Brain pericyte (primary cell): ENCODE results near the gene SRP14.

Experiments used
- DNase-seq: peaks from one replicate; pipeline ENCODE4 v3.0.0-alpha.2; 2012; ENCODE audit warnings: low read depth, low spot score

SRP14 gene

DNA sequence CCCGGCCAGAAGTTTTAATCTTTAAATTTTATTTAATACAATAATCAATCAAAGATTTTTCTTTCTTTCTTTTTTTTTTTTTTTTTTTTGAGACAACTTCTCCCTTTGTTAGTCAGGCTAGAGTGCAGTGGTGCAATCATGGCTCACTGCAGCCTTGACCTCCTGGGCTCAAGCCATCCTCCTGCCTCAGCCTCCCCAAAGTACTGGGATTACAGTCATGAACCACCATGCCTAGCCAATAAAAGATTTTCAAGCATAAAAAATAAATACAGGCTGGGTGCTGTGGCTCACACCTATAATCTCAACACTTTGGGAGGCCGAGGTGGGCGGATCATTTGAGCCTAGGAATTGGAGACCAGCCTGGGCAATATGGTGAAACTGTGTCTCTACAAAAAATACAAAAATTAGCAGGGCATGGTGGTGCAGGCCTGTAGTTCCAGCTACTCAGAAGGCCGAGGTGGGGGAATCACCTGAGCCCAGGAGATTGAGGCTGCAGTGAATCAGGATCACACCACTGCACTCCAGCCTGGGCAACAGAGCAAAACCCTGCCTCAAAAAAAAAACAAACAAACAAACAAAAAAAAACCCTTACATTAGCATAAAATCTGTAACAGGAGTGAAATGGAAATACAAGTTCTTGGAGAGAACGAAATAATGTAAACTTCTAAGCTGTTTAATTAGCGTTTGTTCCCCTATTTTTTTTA, 29.1 kb upstream of the SRP14 start:
- DNase-seq = no peak

GRCh38 chr15:40066589-40066988, 27.6 kb upstream of the SRP14 start:
- DNase-seq = no peak

DNA sequence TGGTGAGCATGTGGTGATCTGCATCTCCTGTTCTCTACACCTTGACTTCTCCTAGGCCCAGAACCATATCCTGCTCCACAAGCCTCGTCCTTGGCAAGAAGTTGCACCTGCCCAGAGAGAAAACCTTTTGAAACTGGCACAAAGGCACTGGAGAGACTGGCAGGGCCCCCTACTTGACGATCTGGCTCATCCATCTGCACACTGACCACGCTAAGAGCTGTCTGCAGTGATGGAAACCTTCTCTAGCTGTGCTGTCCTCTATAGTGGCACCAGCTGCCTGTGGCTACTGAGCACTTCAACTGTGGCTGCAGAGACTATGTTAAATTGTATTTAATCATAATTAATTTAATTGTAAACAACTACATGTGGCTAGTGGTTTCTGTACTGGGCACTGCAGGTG, 26.2 kb upstream of the SRP14 start:
- DNase-seq = no peak

- DNase-seq = peak; percentile 94
These were observed 25.4 kb upstream of the SRP14 start for GRCh38 chr15:40064231-40064894.

GRCh38 chr15:40063563-40064011, 24.6 kb upstream of the SRP14 start:
- DNase-seq = no peak

- DNase-seq = no peak
These were observed 24.0 kb upstream of the SRP14 start for GRCh38 chr15:40062816-40063562.

DNA sequence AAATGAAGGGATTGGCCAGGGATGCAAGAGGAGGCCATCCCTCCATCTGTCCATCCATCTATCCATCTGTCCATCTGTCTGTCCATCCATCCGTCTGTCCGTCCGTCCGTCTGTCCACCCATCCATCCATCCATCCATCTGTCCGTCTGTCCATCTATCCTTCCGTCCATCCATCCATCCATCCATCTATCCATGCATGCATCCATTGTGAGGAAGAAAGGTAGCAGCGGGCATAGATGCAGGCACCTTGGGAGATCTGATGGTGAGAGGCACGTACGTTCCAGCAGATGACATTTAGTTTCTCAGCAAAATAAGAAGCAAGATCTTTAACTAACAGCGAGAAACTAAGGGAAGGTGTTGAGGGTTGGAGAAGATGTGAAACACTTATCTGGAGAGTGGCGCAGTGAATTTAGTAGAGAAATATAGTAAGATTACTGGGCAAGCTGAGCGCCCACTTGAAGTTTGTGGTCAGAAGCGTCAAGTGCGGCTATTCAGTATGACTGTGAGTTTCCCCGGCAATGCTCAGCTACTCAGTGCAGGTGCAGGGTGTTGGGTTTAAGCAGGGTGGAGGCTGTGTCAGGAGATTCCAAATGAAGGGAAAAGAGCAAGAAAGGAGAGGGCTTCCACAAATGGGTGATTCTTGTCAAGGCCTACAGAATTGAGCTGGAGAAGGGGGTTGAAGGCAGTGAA, 22.4 kb upstream of the SRP14 start:
- no peak for DNase-seq

GRCh38 chr15:40060236-40060961, 21.4 kb upstream of the SRP14 start:
- no peak for DNase-seq

DNA sequence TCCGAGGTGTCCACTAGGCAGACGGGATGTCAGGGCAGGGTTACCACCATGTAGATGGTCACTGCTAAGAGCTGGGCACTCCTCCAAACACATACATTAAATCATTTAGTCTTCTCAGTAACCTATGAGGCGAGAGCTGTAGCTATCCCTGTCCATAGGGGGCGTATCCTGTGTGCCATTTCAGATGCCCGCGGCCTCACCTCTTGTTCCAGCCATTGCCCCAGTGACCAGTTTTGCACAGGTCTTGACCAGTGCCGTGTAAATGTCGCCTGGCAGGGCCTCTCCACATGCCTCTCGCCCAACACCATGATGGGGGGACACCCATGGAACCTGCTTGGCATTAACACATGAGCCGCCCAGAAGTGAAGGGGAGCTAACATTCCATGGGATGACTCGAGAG, 20.8 kb upstream of the SRP14 start:
- DNase-seq = no peak

- DNase-seq = no peak
These were observed 19.6 kb upstream of the SRP14 start for GRCh38 chr15:40058476-40059140.

GRCh38 chr15:40055576-40056293, 16.8 kb upstream of the SRP14 start:
- no peak for DNase-seq

- DNase-seq = peak; percentile 62
These were observed 16.0 kb upstream of the SRP14 start for GRCh38 chr15:40054855-40055575.

DNA sequence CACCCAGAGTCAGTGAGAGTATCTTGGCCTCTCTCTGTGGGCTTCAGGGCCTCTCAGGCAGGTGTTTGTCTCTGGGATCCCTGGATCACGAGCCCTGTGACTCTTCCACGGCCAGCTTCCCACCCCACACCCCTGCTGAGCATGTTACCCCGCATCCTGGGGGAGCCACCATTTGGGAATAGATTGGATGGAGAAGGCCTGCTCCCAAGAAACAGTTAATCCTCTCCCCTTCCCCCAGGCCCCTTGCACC, 15.5 kb upstream of the SRP14 start:
- no peak for DNase-seq

GRCh38 chr15:40053831-40054604, 15.0 kb upstream of the SRP14 start:
- no peak for DNase-seq

DNA sequence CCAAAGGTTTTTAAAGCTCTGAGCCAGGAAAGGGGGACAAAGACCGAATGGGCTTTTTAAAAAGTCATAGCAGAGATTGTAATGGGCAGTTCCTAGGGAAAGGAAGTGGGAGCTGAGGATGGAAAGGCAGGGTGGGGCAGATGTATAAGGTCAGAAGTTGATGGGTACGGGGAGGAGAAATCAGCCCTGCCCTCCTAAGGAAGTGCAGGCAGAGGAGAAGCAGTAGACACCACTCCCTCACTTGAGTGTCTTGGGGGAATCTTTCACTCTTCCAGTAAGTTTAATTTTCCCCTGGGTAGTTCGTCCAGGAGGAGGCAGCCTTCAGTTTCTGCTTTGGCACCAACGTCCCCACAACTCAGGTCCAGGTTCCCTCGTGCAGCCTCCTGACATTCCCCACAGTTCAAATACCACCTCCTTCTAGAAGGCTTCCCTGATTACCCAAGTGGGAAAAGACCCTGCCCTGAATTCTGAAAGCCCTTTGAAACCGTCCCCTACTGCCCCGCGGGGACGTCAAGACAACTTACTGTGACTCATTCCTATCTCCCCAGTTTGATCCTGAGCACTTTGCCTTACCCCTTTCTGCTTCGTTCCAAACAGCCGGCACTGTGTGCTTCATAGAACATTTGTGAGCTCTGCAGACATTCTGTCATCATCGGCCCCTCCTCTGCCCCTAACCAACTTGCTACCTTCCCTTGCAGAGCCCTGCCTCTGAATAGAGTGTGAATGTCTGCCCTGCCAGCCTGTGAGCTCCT, 14.3 kb upstream of the SRP14 start:
- DNase-seq = no peak

GRCh38 chr15:40052604-40053003, 13.6 kb upstream of the SRP14 start:
- no peak for DNase-seq

GRCh38 chr15:40051616-40052415, 12.8 kb upstream of the SRP14 start:
- DNase-seq = no peak
